ENCODE data around the gene ANXA2. TPM values are rescaled to one million over a fixed set of nuclear protein-coding genes. Genes with fewer than 3 reads are reported as not detected.
A peak's percentile ranks its signal among the peaks of the same experiment; 100 is the strongest.

Gene ANXA2
- polyA plus RNA-seq, 1 donor (not counting 4 experiments of a cell fraction or from before 2014, with no cell fraction given), result 11,017 TPM

- Histone ChIP-seq H3K9me1 (ENCODE audit: control insufficient read depth, extremely low read depth, insufficient read depth, low read length) (peaks cover 8% of the 10 kb centered on the region), H3K27ac (ENCODE audit: control insufficient read depth, insufficient read depth, low read length) (peak overlapping the region; percentile 22), H2AFZ (ENCODE audit: control insufficient read depth, low read length) (no peak overlapping the region), H4K20me1 (ENCODE audit: control insufficient read depth, extremely low read depth, insufficient read depth, low read length) (peaks cover 71% of the 10 kb centered on the region), H3K4me2 (ENCODE audit: control insufficient read depth, extremely low read depth, insufficient read depth, low read depth, low read length) (no peak overlapping the region), H3K79me2 (ENCODE audit: control insufficient read depth, insufficient read depth, low read length) (peaks cover 71% of the 10 kb centered on the region), H3K36me3 (ENCODE audit: control insufficient read depth in 2 of 2, extremely low read depth in 1 of 2, insufficient read depth in 2 of 2, low read length in 2 of 2) (peaks cover 21 to 59% of the 10 kb centered on the region in 2 experiments), H3K27me3 (ENCODE audit: control insufficient read depth, extremely low read depth, insufficient read depth, low read length) (no peaks in the 10 kb centered on the region), H3K9ac (ENCODE audit: control insufficient read depth, extremely low read depth, insufficient read depth, low read length) (peak overlapping the region; percentile 10), H3K9me3 (ENCODE audit: control insufficient read depth, low read depth, low read length) (no peaks in the 10 kb centered on the region), H3K4me1 (ENCODE audit: control insufficient read depth, extremely low read depth, insufficient read depth, low read length) (peaks cover 86% of the 10 kb centered on the region), H3K4me3 (ENCODE audit: control insufficient read depth in 2 of 3, extremely low read depth in 1 of 3, insufficient read depth in 2 of 3, low read depth in 1 of 3, low read length in 3 of 3) (no peak overlapping the region)
- no peak for FAIRE-seq
- DNase-seq (ENCODE audit: low read depth, low spot score), result no peak
- dilution Hi-C loops (cut with MboI; ENCODE audit: extremely low pct_ligation_motif_present, low sequenced_read_pairs), result no loop called here
- TF ChIP-seq CTCF (optimal IDR thresholded peaks at IDR 0.05 in 1 of 3, IDR thresholded peaks at IDR 0.05 in 1 of 3, conservative IDR thresholded peaks at IDR 0.05 in 1 of 3; ENCODE audit: extremely low read depth in 1 of 3, insufficient read depth in 2 of 3, low read length in 3 of 3), result no peak
Measured at GRCh38 chr15:60381148-60381788, 16.5 kb downstream of the ANXA2 start.

- H3K36me3 ChIP-seq (ENCODE audit: control insufficient read depth in 2 of 2, extremely low read depth in 1 of 2, insufficient read depth in 2 of 2, low read length in 2 of 2), result peaks cover 25 to 63% of the 10 kb centered on the region in 2 experiments
- DNase-seq (ENCODE audit: low read depth, low spot score) (no peak), FAIRE-seq (peak; percentile 56)
Measured at GRCh38 chr15:60379525-60380274, 18.1 kb downstream of the ANXA2 start.

More at GRCh38 chr15:60379525-60380274, 18.1 kb downstream of the ANXA2 start:
- Histone ChIP-seq H3K9me3 (ENCODE audit: control insufficient read depth, low read depth, low read length) (no peaks in the 10 kb centered on the region), H3K9ac (ENCODE audit: control insufficient read depth, extremely low read depth, insufficient read depth, low read length) (peak overlapping the region; percentile 48), H3K4me3 (ENCODE audit: control insufficient read depth in 2 of 3, extremely low read depth in 1 of 3, insufficient read depth in 2 of 3, low read depth in 1 of 3, low read length in 3 of 3) (no peak overlapping the region), H2AFZ (ENCODE audit: control insufficient read depth, low read length) (no peak overlapping the region), H3K27ac (ENCODE audit: control insufficient read depth, insufficient read depth, low read length) (peak overlapping the region; percentile 63), H3K79me2 (ENCODE audit: control insufficient read depth, insufficient read depth, low read length) (peaks cover 68% of the 10 kb centered on the region), H3K4me1 (ENCODE audit: control insufficient read depth, extremely low read depth, insufficient read depth, low read length) (peaks cover 91% of the 10 kb centered on the region), H3K9me1 (ENCODE audit: control insufficient read depth, extremely low read depth, insufficient read depth, low read length) (peaks cover 8% of the 10 kb centered on the region), H4K20me1 (ENCODE audit: control insufficient read depth, extremely low read depth, insufficient read depth, low read length) (peaks cover 75% of the 10 kb centered on the region), H3K4me2 (ENCODE audit: control insufficient read depth, extremely low read depth, insufficient read depth, low read depth, low read length) (no peak overlapping the region), H3K27me3 (ENCODE audit: control insufficient read depth, extremely low read depth, insufficient read depth, low read length) (no peaks in the 10 kb centered on the region)
- dilution Hi-C loops (cut with MboI; ENCODE audit: extremely low pct_ligation_motif_present, low sequenced_read_pairs), result no loop called here
- TF ChIP-seq EZH2 (IDR thresholded peaks at IDR 0.05; ENCODE audit: low read length) (no peak), CTCF (optimal IDR thresholded peaks at IDR 0.05 in 1 of 3, IDR thresholded peaks at IDR 0.05 in 1 of 3, conservative IDR thresholded peaks at IDR 0.05 in 1 of 3; ENCODE audit: extremely low read depth in 1 of 3, insufficient read depth in 2 of 3, low read length in 3 of 3) (no peak)
